GM10847 (cell line): ENCODE data around the gene GPALPP1.

Source experiments
- POLR2A ChIP-seq: IDR thresholded peaks from 2 replicates; pipeline ENCODE4 v1.6.1; 2011; ENCODE audit not compliant: insufficient read length; ENCODE audit errors: extremely low read depth

Gene GPALPP1

GRCh38 chr13:45046445-45046844, 57.1 kb downstream of the GPALPP1 start:
- TF ChIP-seq POLR2A = no peak

GRCh38 chr13:45047394-45048310, 58.3 kb downstream of the GPALPP1 start:
- TF ChIP-seq POLR2A = no peak

- TF ChIP-seq POLR2A = no peak
Observed at GRCh38 chr13:45048890-45049407, 59.6 kb downstream of the GPALPP1 start.

- no peak for TF ChIP-seq POLR2A
Observed at GRCh38 chr13:45049478-45049877, 60.1 kb downstream of the GPALPP1 start.

GRCh38 chr13:45051315-45051714, 62.0 kb downstream of the GPALPP1 start:
- no peak for TF ChIP-seq POLR2A

GRCh38 chr13:45055198-45055901, 66.0 kb downstream of the GPALPP1 start:
- no peak for TF ChIP-seq POLR2A

- no peak for TF ChIP-seq POLR2A
Observed at GRCh38 chr13:45055902-45056648, 66.7 kb downstream of the GPALPP1 start.

GRCh38 chr13:45060062-45060461, 70.7 kb downstream of the GPALPP1 start:
- TF ChIP-seq POLR2A = no peak

- no peak for TF ChIP-seq POLR2A
Observed at GRCh38 chr13:45063261-45063860, 74.0 kb downstream of the GPALPP1 start.

GRCh38 chr13:45064889-45065288, 75.6 kb downstream of the GPALPP1 start:
- no peak for TF ChIP-seq POLR2A

- TF ChIP-seq POLR2A = no peak
Observed at GRCh38 chr13:45068036-45069001, 79.0 kb downstream of the GPALPP1 start.

GRCh38 chr13:45073809-45074208, 84.5 kb downstream of the GPALPP1 start:
- TF ChIP-seq POLR2A = no peak

GRCh38 chr13:45074721-45075120, 85.4 kb downstream of the GPALPP1 start:
- no peak for TF ChIP-seq POLR2A

GRCh38 chr13:45078003-45078402, 88.7 kb downstream of the GPALPP1 start:
- no peak for TF ChIP-seq POLR2A
